ENCODE data around the gene MRPL42.
"Not testable (repeated sequence)": the region's sequence is repeated elsewhere in the genome, so short reads cannot be mapped to it uniquely, and the experiment has no call there.

MRPL42 gene

GRCh38 chr12:93541578-93542225 lies 74.4 kb downstream of the MRPL42 start:
- H3K27ac ChIP-seq: no peak overlapping the region
- TF ChIP-seq CTCF (IDR thresholded peaks at IDR 0.05; ENCODE audit: low read depth, low read length, missing control alignments): no peak
- in situ Hi-C loops (cut with HindIII; ENCODE audit: low pct_ligation_motif_present, low sequenced_read_pairs): no loop called here
- no peak overlapping the region for H3K4me3 ChIP-seq (ENCODE audit: low read depth, low read length)
- H3K27me3 ChIP-seq (replicated peaks): no peaks in the 10 kb centered on the region
- no peaks in the 10 kb centered on the region for H3K36me3 ChIP-seq (replicated peaks)
- DNase-seq: no peak

DNA sequence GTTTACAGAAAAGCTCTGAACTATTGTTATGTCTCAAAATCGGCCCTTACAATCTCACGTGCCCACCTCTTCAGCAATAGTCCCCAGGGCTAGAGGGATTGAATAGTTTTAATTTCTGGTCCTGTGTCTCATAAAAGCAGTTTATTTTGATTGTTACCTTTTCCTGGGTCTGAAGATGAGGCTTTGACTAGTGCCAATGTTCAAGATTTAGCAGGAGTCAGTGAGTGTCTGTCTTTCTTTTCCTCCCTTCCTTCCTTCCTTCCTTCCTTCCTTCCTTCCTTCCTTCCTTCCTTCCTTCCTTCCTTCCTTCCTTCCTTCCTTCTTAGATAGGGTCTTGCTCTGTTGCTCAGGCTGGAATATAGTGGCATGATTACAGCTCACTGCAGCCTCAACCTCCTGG lies 80.5 kb downstream of the MRPL42 start:
- DNase-seq: no peak
- H3K4me3 ChIP-seq (ENCODE audit: low read depth, low read length): no peak overlapping the region
- TF ChIP-seq CTCF (IDR thresholded peaks at IDR 0.05; ENCODE audit: low read depth, low read length, missing control alignments): no peak
- no peaks in the 10 kb centered on the region for H3K36me3 ChIP-seq (replicated peaks)
- H3K27me3 ChIP-seq (replicated peaks): no peaks in the 10 kb centered on the region
- in situ Hi-C loops (cut with HindIII; ENCODE audit: low pct_ligation_motif_present, low sequenced_read_pairs): no loop called here
- H3K27ac ChIP-seq: no peak overlapping the region

GRCh38 chr12:93549174-93549573 lies 81.9 kb downstream of the MRPL42 start:
- no peak for TF ChIP-seq CTCF (IDR thresholded peaks at IDR 0.05; ENCODE audit: low read depth, low read length, missing control alignments)
- Histone ChIP-seq H3K4me3 (ENCODE audit: low read depth, low read length) (no peak overlapping the region), H3K27me3 (replicated peaks) (no peaks in the 10 kb centered on the region), H3K27ac (no peak overlapping the region), H3K36me3 (replicated peaks) (no peaks in the 10 kb centered on the region)
- no peak for DNase-seq
- in situ Hi-C loops (cut with HindIII; ENCODE audit: low pct_ligation_motif_present, low sequenced_read_pairs): no loop called here

- DNase-seq: no peak
- Histone ChIP-seq H3K4me3 (ENCODE audit: low read depth, low read length) (no peak overlapping the region), H3K36me3 (replicated peaks) (no peaks in the 10 kb centered on the region), H3K27ac (no peak overlapping the region), H3K27me3 (replicated peaks) (no peaks in the 10 kb centered on the region)
- TF ChIP-seq CTCF (IDR thresholded peaks at IDR 0.05; ENCODE audit: low read depth, low read length, missing control alignments): no peak
- in situ Hi-C loops (cut with HindIII; ENCODE audit: low pct_ligation_motif_present, low sequenced_read_pairs): loop anchor here (25.0 kb wide), 1 partner anchor 536 kb away; no protein-coding TSS in a partner anchor
Observed at GRCh38 chr12:93550748-93551611, 83.7 kb downstream of the MRPL42 start.

DNA sequence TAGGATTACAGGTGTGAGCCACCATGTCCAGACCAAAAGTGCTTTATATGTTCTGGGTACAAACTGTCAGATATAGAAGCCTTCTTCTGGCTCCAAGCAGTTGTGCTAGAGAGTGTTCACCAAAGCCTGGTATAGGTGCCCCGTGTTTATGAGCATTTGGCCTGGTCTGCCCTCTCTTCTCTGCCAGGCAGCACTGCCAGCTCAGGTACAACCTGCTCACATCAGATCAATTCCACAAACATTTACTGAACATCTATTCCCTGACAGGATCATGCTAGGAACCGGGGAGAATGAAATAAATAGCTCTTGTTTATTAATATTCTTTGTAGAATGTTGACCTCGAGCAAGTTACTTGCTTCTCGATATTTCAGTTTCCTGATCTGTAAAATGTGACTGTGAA lies 85.1 kb downstream of the MRPL42 start:
- Histone ChIP-seq H3K4me3 (ENCODE audit: low read depth, low read length) (no peak overlapping the region), H3K27me3 (replicated peaks) (no peaks in the 10 kb centered on the region), H3K36me3 (replicated peaks) (no peaks in the 10 kb centered on the region), H3K27ac (no peak overlapping the region)
- in situ Hi-C loops (cut with HindIII; ENCODE audit: low pct_ligation_motif_present, low sequenced_read_pairs): loop anchor here (25.0 kb wide), 1 partner anchor 535 kb away; no protein-coding TSS in a partner anchor
- TF ChIP-seq CTCF (IDR thresholded peaks at IDR 0.05; ENCODE audit: low read depth, low read length, missing control alignments): no peak
- DNase-seq: no peak

DNA sequence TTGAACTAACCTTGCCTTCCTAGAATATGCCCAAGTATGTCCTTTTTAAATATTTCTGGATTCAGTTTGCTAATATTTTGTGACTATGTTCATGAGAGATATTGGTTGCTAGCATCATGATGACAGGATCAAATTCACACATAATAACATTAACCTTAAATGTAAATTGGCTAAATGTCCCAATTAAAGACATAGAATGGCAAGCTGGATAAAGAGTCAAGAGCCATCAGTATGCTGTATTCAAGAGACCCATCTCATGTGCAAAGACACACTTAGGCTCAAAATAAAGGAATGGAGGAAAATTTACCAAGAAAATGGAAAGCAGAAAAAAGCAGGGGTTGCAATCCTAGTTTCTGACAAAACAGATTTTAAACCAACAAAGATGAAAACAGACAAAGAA lies 90.6 kb downstream of the MRPL42 start:
- not testable (repeated sequence) for H3K36me3 ChIP-seq (replicated peaks); H3K27me3 ChIP-seq (replicated peaks); DNase-seq; H3K4me3 ChIP-seq (ENCODE audit: low read depth, low read length); H3K27ac ChIP-seq
- in situ Hi-C loops (cut with HindIII; ENCODE audit: low pct_ligation_motif_present, low sequenced_read_pairs): loop anchor here (25.0 kb wide), 1 partner anchor 529 kb away; no protein-coding TSS in a partner anchor

GRCh38 chr12:93558685-93559084 lies 91.4 kb downstream of the MRPL42 start:
- not testable (repeated sequence) for H3K27ac ChIP-seq; H3K4me3 ChIP-seq (ENCODE audit: low read depth, low read length); DNase-seq; H3K27me3 ChIP-seq (replicated peaks); H3K36me3 ChIP-seq (replicated peaks)
- in situ Hi-C loops (cut with HindIII; ENCODE audit: low pct_ligation_motif_present, low sequenced_read_pairs): loop anchor here (25.0 kb wide), 1 partner anchor 529 kb away; no protein-coding TSS in a partner anchor
